ENCODE data around the gene PLEKHH1.

PLEKHH1 gene

GRCh38 chr14:67520482-67520881 is 12.6 kb upstream of the PLEKHH1 start:
- H3K27ac ChIP-seq (ENCODE audit: low read length) = no peak overlapping the region
- H3K4me3 ChIP-seq (ENCODE audit: low read length in 2 of 2) = no peak overlapping the region
- H3K4me1 ChIP-seq (ENCODE audit: control insufficient read depth, insufficient read depth, low read length) = peaks cover 8% of the 10 kb centered on the region
- H3K36me3 ChIP-seq (ENCODE audit: control insufficient read depth in 2 of 2, insufficient read depth in 2 of 2, low read length in 2 of 2) = no peaks in the 10 kb centered on the region
- no peak overlapping the region for H3K9ac ChIP-seq (ENCODE audit: low read length in 2 of 2)
- H3K9me3 ChIP-seq (ENCODE audit: control insufficient read depth in 2 of 2, low read length in 2 of 2) = no peaks in the 10 kb centered on the region
- peaks cover 4 to 10% of the 10 kb centered on the region in 2 donors for H3K27me3 ChIP-seq (ENCODE audit: control insufficient read depth in 1 of 2, insufficient read depth in 2 of 2, low read length in 2 of 2)

GRCh38 chr14:67522270-67522669 is 10.8 kb upstream of the PLEKHH1 start:
- Histone ChIP-seq H3K36me3 (ENCODE audit: control insufficient read depth in 2 of 2, insufficient read depth in 2 of 2, low read length in 2 of 2) (no peaks in the 10 kb centered on the region), H3K27ac (ENCODE audit: low read length) (no peak overlapping the region), H3K27me3 (ENCODE audit: control insufficient read depth in 1 of 2, insufficient read depth in 2 of 2, low read length in 2 of 2) (peaks cover 4 to 10% of the 10 kb centered on the region in 2 donors), H3K9ac (ENCODE audit: low read length in 2 of 2) (no peak overlapping the region), H3K4me3 (ENCODE audit: low read length in 2 of 2) (no peak overlapping the region), H3K9me3 (ENCODE audit: control insufficient read depth in 2 of 2, low read length in 2 of 2) (no peaks in the 10 kb centered on the region), H3K4me1 (ENCODE audit: control insufficient read depth, insufficient read depth, low read length) (no peaks in the 10 kb centered on the region)

GRCh38 chr14:67523764-67524633 is 9.1 kb upstream of the PLEKHH1 start:
- peaks cover 4 to 10% of the 10 kb centered on the region in 2 donors for H3K27me3 ChIP-seq (ENCODE audit: control insufficient read depth in 1 of 2, insufficient read depth in 2 of 2, low read length in 2 of 2)
- H3K4me3 ChIP-seq (ENCODE audit: low read length in 2 of 2) = no peak overlapping the region
- no peak overlapping the region for H3K9ac ChIP-seq (ENCODE audit: low read length in 2 of 2)
- no peak overlapping the region for H3K27ac ChIP-seq (ENCODE audit: low read length)
- no peaks in the 10 kb centered on the region for H3K9me3 ChIP-seq (ENCODE audit: control insufficient read depth in 2 of 2, low read length in 2 of 2)
- no peaks in the 10 kb centered on the region for H3K4me1 ChIP-seq (ENCODE audit: control insufficient read depth, insufficient read depth, low read length)
- no peaks in the 10 kb centered on the region for H3K36me3 ChIP-seq (ENCODE audit: control insufficient read depth in 2 of 2, insufficient read depth in 2 of 2, low read length in 2 of 2)

- peaks cover 4 to 10% of the 10 kb centered on the region in 2 donors for H3K27me3 ChIP-seq (ENCODE audit: control insufficient read depth in 1 of 2, insufficient read depth in 2 of 2, low read length in 2 of 2)
- H3K9me3 ChIP-seq (ENCODE audit: control insufficient read depth in 2 of 2, low read length in 2 of 2) = no peaks in the 10 kb centered on the region
- no peak overlapping the region for H3K27ac ChIP-seq (ENCODE audit: low read length)
- no peaks in the 10 kb centered on the region for H3K4me1 ChIP-seq (ENCODE audit: control insufficient read depth, insufficient read depth, low read length)
- no peak overlapping the region for H3K4me3 ChIP-seq (ENCODE audit: low read length in 2 of 2)
- no peak overlapping the region for H3K9ac ChIP-seq (ENCODE audit: low read length in 2 of 2)
- no peaks in the 10 kb centered on the region for H3K36me3 ChIP-seq (ENCODE audit: control insufficient read depth in 2 of 2, insufficient read depth in 2 of 2, low read length in 2 of 2)
These were observed 8.5 kb upstream of the PLEKHH1 start for GRCh38 chr14:67524634-67524963.

GRCh38 chr14:67525389-67525788 is 7.7 kb upstream of the PLEKHH1 start:
- H3K9me3 ChIP-seq (ENCODE audit: control insufficient read depth in 2 of 2, low read length in 2 of 2) = no peaks in the 10 kb centered on the region
- H3K27me3 ChIP-seq (ENCODE audit: control insufficient read depth in 1 of 2, insufficient read depth in 2 of 2, low read length in 2 of 2) = peaks cover 6 to 10% of the 10 kb centered on the region in 2 donors
- H3K9ac ChIP-seq (ENCODE audit: low read length in 2 of 2) = no peak overlapping the region
- no peaks in the 10 kb centered on the region for H3K4me1 ChIP-seq (ENCODE audit: control insufficient read depth, insufficient read depth, low read length)
- no peak overlapping the region for H3K27ac ChIP-seq (ENCODE audit: low read length)
- H3K36me3 ChIP-seq (ENCODE audit: control insufficient read depth in 2 of 2, insufficient read depth in 2 of 2, low read length in 2 of 2) = no peaks in the 10 kb centered on the region
- H3K4me3 ChIP-seq (ENCODE audit: low read length in 2 of 2) = no peak overlapping the region

- Histone ChIP-seq H3K9me3 (ENCODE audit: control insufficient read depth in 2 of 2, low read length in 2 of 2) (no peaks in the 10 kb centered on the region), H3K27ac (ENCODE audit: low read length) (no peak overlapping the region), H3K36me3 (ENCODE audit: control insufficient read depth in 2 of 2, insufficient read depth in 2 of 2, low read length in 2 of 2) (no peaks in the 10 kb centered on the region), H3K4me3 (ENCODE audit: low read length in 2 of 2) (no peak overlapping the region), H3K9ac (ENCODE audit: low read length in 2 of 2) (no peak overlapping the region), H3K4me1 (ENCODE audit: control insufficient read depth, insufficient read depth, low read length) (no peaks in the 10 kb centered on the region), H3K27me3 (ENCODE audit: control insufficient read depth in 1 of 2, insufficient read depth in 2 of 2, low read length in 2 of 2) (peaks cover 6 to 10% of the 10 kb centered on the region in 2 donors)
These were observed 6.9 kb upstream of the PLEKHH1 start for GRCh38 chr14:67526181-67526580.

GRCh38 chr14:67526676-67527459 is 6.2 kb upstream of the PLEKHH1 start:
- Histone ChIP-seq H3K9ac (ENCODE audit: low read length in 2 of 2) (no peak overlapping the region), H3K36me3 (ENCODE audit: control insufficient read depth in 2 of 2, insufficient read depth in 2 of 2, low read length in 2 of 2) (no peaks in the 10 kb centered on the region), H3K4me1 (ENCODE audit: control insufficient read depth, insufficient read depth, low read length) (no peaks in the 10 kb centered on the region), H3K27me3 (ENCODE audit: control insufficient read depth in 1 of 2, insufficient read depth in 2 of 2, low read length in 2 of 2) (peaks cover 6 to 10% of the 10 kb centered on the region in 2 donors), H3K4me3 (ENCODE audit: low read length in 2 of 2) (no peak overlapping the region), H3K9me3 (ENCODE audit: control insufficient read depth in 2 of 2, low read length in 2 of 2) (no peaks in the 10 kb centered on the region), H3K27ac (ENCODE audit: low read length) (no peak overlapping the region)

- no peaks in the 10 kb centered on the region for H3K9me3 ChIP-seq (ENCODE audit: control insufficient read depth in 2 of 2, low read length in 2 of 2)
- peaks cover 5% of the 10 kb centered on the region for H3K4me1 ChIP-seq (ENCODE audit: control insufficient read depth, insufficient read depth, low read length)
- H3K36me3 ChIP-seq (ENCODE audit: control insufficient read depth in 2 of 2, insufficient read depth in 2 of 2, low read length in 2 of 2) = no peaks in the 10 kb centered on the region
- no peak overlapping the region for H3K27ac ChIP-seq (ENCODE audit: low read length)
- no peak overlapping the region for H3K9ac ChIP-seq (ENCODE audit: low read length in 2 of 2)
- H3K4me3 ChIP-seq (ENCODE audit: low read length in 2 of 2) = no peak overlapping the region
- peaks cover 6 to 10% of the 10 kb centered on the region in 2 donors for H3K27me3 ChIP-seq (ENCODE audit: control insufficient read depth in 1 of 2, insufficient read depth in 2 of 2, low read length in 2 of 2)
These were observed 5.3 kb upstream of the PLEKHH1 start for GRCh38 chr14:67527756-67528155.

- no peak overlapping the region for H3K9ac ChIP-seq (ENCODE audit: low read length in 2 of 2)
- H3K27ac ChIP-seq (ENCODE audit: low read length) = no peak overlapping the region
- H3K36me3 ChIP-seq (ENCODE audit: control insufficient read depth in 2 of 2, insufficient read depth in 2 of 2, low read length in 2 of 2) = no peaks in the 10 kb centered on the region
- H3K4me1 ChIP-seq (ENCODE audit: control insufficient read depth, insufficient read depth, low read length) = peaks cover 5% of the 10 kb centered on the region
- H3K27me3 ChIP-seq (ENCODE audit: control insufficient read depth in 1 of 2, insufficient read depth in 2 of 2, low read length in 2 of 2) = peaks cover 6 to 10% of the 10 kb centered on the region in 2 donors
- no peak overlapping the region for H3K4me3 ChIP-seq (ENCODE audit: low read length in 2 of 2)
- no peaks in the 10 kb centered on the region for H3K9me3 ChIP-seq (ENCODE audit: control insufficient read depth in 2 of 2, low read length in 2 of 2)
These were observed 4.8 kb upstream of the PLEKHH1 start for GRCh38 chr14:67528276-67528675.

- no peak overlapping the region for H3K27ac ChIP-seq (ENCODE audit: low read length)
- H3K36me3 ChIP-seq (ENCODE audit: control insufficient read depth in 2 of 2, insufficient read depth in 2 of 2, low read length in 2 of 2) = no peaks in the 10 kb centered on the region
- H3K9ac ChIP-seq (ENCODE audit: low read length in 2 of 2) = no peak overlapping the region
- H3K9me3 ChIP-seq (ENCODE audit: control insufficient read depth in 2 of 2, low read length in 2 of 2) = no peaks in the 10 kb centered on the region
- peaks cover 9% of the 10 kb centered on the region for H3K4me1 ChIP-seq (ENCODE audit: control insufficient read depth, insufficient read depth, low read length)
- H3K4me3 ChIP-seq (ENCODE audit: low read length in 2 of 2) = no peak overlapping the region
- peaks cover 0 to 2% of the 10 kb centered on the region in 2 donors for H3K27me3 ChIP-seq (ENCODE audit: control insufficient read depth in 1 of 2, insufficient read depth in 2 of 2, low read length in 2 of 2)
These were observed 2.8 kb upstream of the PLEKHH1 start for GRCh38 chr14:67529947-67530935.
